Neural cell (in vitro differentiated cells): ENCODE results near the gene CTNNA2. TPM values are rescaled to one million over a fixed set of nuclear protein-coding genes. Genes with fewer than 3 reads are reported as not detected.

Experiments used
- H2AFZ ChIP-seq: fragments of 200-600, 300-800 bp; sonication (generic), shearing (Covaris generic); 2 replicates; pipeline ENCODE4 v1.6.0; 2014; ENCODE audit warnings: low read depth, mild to moderate bottlenecking, antibody characterized with exemption, low read length, moderate library complexity
- H3F3A ChIP-seq: fragments of 200-600 bp; shearing (Covaris generic); 2 replicates; pipeline ENCODE4 v1.6.1; 2016; ENCODE audit warnings: mild to moderate bottlenecking, moderate library complexity, mixed read lengths, antibody characterized with exemption, low read length; ENCODE audit not compliant: insufficient read depth, poor library complexity, severe bottlenecking
- H3K27ac ChIP-seq: fragments of 200-600, 300-800 bp; sonication (generic), shearing (Covaris generic); 2 replicates; pipeline ENCODE4 v1.5.1; 2014; ENCODE audit warnings: mild to moderate bottlenecking, low read length, moderate library complexity
- H3K27me3 ChIP-seq: fragments of 300-800, 200-600 bp; sonication (generic), shearing (Covaris generic); 2 replicates; pipeline ENCODE4 v1.6.0; 2014; ENCODE audit warnings: mild to moderate bottlenecking, low read depth, low read length, moderate library complexity; ENCODE audit not compliant: insufficient read depth
- H3K36me3 ChIP-seq: fragments of 300-800, 200-600 bp; sonication (generic), shearing (Covaris generic); 2 replicates; pipeline ENCODE4 v1.5.1; 2014; ENCODE audit warnings: mild to moderate bottlenecking, antibody characterized with exemption, low read length, moderate library complexity; ENCODE audit not compliant: insufficient read depth
- H3K4me2 ChIP-seq: fragments of 300-800, 200-600 bp; sonication (generic), shearing (Covaris generic); 2 replicates; pipeline ENCODE4 v1.6.0; 2014; ENCODE audit warnings: mild to moderate bottlenecking, low read length
- H3K4me3 ChIP-seq: fragments of 300-800, 200-600 bp; sonication (generic), shearing (Covaris generic); 2 replicates; pipeline ENCODE4 v1.5.1; 2014; ENCODE audit warnings: mild to moderate bottlenecking, low read length, moderate library complexity
- H3K79me2 ChIP-seq: fragments of 200-600 bp; shearing (Covaris generic); replicated peaks from 2 replicates; pipeline ENCODE4 v1.6.0; 2014; ENCODE audit warnings: mild to moderate bottlenecking, low read length, moderate library complexity; ENCODE audit not compliant: insufficient read depth
- H3K9ac ChIP-seq: fragments of 300-800, 200-600 bp; sonication (generic), shearing (Covaris generic); 2 replicates; pipeline ENCODE4 v1.6.1; 2016; ENCODE audit warnings: mild to moderate bottlenecking, low read length, mixed read lengths
- H3K9me2 ChIP-seq: fragments of 200-600 bp; shearing (Covaris generic); 2 replicates; pipeline ENCODE4 v1.6.1; 2016; ENCODE audit warnings: mild to moderate bottlenecking, low read length, mixed read lengths; ENCODE audit not compliant: insufficient read depth
- H3K9me3 ChIP-seq: fragments of 200-600, 300-800 bp; sonication (generic), shearing (Covaris generic); 2 replicates; pipeline ENCODE4 v1.6.1; 2016; ENCODE audit warnings: mild to moderate bottlenecking, mixed run types, low read length, moderate library complexity, mixed read lengths
- H4K20me1 ChIP-seq: fragments of 200-600 bp; shearing (Covaris generic); 2 replicates; pipeline ENCODE4 v1.6.1; 2016; ENCODE audit warnings: mild to moderate bottlenecking, mixed run types; ENCODE audit not compliant: insufficient read depth
- CTCF ChIP-seq: fragments of 450-650 bp; IDR thresholded peaks from 2 replicates; pipeline ENCODE4 v1.5.1; 2014; ENCODE audit warnings: antibody characterized with exemption, mild to moderate bottlenecking, moderate library complexity; ENCODE audit not compliant: poor library complexity, severe bottlenecking
- EP300 ChIP-seq: fragments of 450-650 bp; conservative IDR thresholded peaks from 2 replicates; pipeline ENCODE4 v1.6.1; 2014; ENCODE audit warnings: antibody characterized with exemption, mild to moderate bottlenecking, moderate library complexity; ENCODE audit not compliant: poor library complexity, severe bottlenecking
- EZH2 ChIP-seq: fragments of 200-600, 300-800 bp; shearing (Covaris generic), sonication (generic); IDR thresholded peaks from 2 replicates; pipeline ENCODE4 v1.6.1; 2014; ENCODE audit warnings: antibody characterized with exemption, low read length, borderline replicate concordance, mild to moderate bottlenecking; ENCODE audit not compliant: insufficient read depth, poor library complexity, severe bottlenecking
- MXI1 ChIP-seq: fragments of 450-650 bp; conservative IDR thresholded peaks from 2 replicates; pipeline ENCODE4 v1.6.1; 2014; ENCODE audit warnings: antibody characterized with exemption, mild to moderate bottlenecking; ENCODE audit not compliant: poor library complexity, severe bottlenecking
- POLR2AphosphoS5 ChIP-seq: IDR thresholded peaks from 2 replicates; pipeline ENCODE4 v1.6.1; 2012
- RAD21 ChIP-seq: fragments of 450-650 bp; conservative IDR thresholded peaks from 2 replicates; pipeline ENCODE4 v1.6.1; 2014; ENCODE audit warnings: antibody characterized with exemption, mild to moderate bottlenecking, moderate library complexity
- REST ChIP-seq: IDR thresholded peaks from 2 replicates; pipeline ENCODE4 v1.6.1; 2012; ENCODE audit warnings: borderline replicate concordance
- SMC3 ChIP-seq: fragments of 450-650 bp; conservative IDR thresholded peaks from 2 replicates; pipeline ENCODE4 v1.6.1; 2014; ENCODE audit warnings: antibody characterized with exemption, mild to moderate bottlenecking, moderate library complexity; ENCODE audit not compliant: poor library complexity
- TAF1 ChIP-seq: IDR thresholded peaks from 2 replicates; pipeline ENCODE4 v1.6.1; 2012; ENCODE audit warnings: low read depth
- polyA plus RNA-seq: library from polyadenylated mRNA; depleted of rRNA; stranded (reverse); fragments of >200 nt; gene quantifications from 2 replicates; pipeline ENCODE4 v1.2.3, GENCODE V29; 2014

CTNNA2 gene
- polyA plus RNA-seq, 1 donor from 2014 or later, result 194 TPM

- Histone ChIP-seq H2AFZ (no peak overlapping the region), H3K9me2 (no peaks in the 10 kb centered on the region), H3K4me2 (no peak overlapping the region), H3K79me2 (no peaks in the 10 kb centered on the region), H3K27ac (no peak overlapping the region), H3F3A (no peaks in the 10 kb centered on the region), H3K4me3 (no peak overlapping the region), H3K27me3 (no peaks in the 10 kb centered on the region), H4K20me1 (no peaks in the 10 kb centered on the region), H3K9ac (no peak overlapping the region), H3K9me3 (no peaks in the 10 kb centered on the region), H3K36me3 (no peaks in the 10 kb centered on the region)
- no peak for TF ChIP-seq RAD21
- no peak for TF ChIP-seq REST
- no peak for TF ChIP-seq MXI1
- TF ChIP-seq EZH2, result no peak
- no peak for TF ChIP-seq CTCF
- no peak for TF ChIP-seq TAF1
- TF ChIP-seq EP300, result no peak
- TF ChIP-seq POLR2AphosphoS5, result no peak
- TF ChIP-seq SMC3, result no peak
Observed at GRCh38 chr2:79830501-79830900, 317.6 kb downstream of the CTNNA2 start.

DNA sequence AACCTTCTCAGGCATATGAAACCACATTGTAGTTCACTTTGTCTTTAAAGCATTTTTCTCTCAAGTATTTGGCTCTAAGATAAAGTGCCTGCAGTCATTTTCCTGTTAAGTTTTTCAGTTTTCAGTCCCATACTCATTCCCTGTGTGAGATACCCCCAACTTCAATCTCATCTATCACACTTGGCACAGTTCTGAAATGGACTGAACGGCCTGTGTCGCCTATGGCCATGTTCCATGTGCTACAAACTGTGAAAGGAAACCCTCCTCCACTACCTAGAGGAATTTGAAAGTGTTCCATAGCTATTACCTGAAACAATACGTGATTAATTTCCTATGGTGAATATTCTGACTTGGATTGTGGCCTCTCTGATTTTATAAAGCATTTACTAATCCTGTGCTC is 319.1 kb downstream of the CTNNA2 start:
- H3K9ac ChIP-seq, result peak overlapping the region; percentile 7
- H3K4me3 ChIP-seq, result no peak overlapping the region

More for the DNA sequence above, 319.1 kb downstream of the CTNNA2 start:
- H3K9me2 ChIP-seq, result no peaks in the 10 kb centered on the region
- no peak overlapping the region for H2AFZ ChIP-seq
- no peaks in the 10 kb centered on the region for H3K27me3 ChIP-seq
- no peaks in the 10 kb centered on the region for H3K9me3 ChIP-seq
- no peaks in the 10 kb centered on the region for H3F3A ChIP-seq
- no peak for TF ChIP-seq SMC3
- TF ChIP-seq POLR2AphosphoS5, result no peak
- no peak for TF ChIP-seq CTCF
- no peak for TF ChIP-seq EZH2
- no peak for TF ChIP-seq MXI1
- TF ChIP-seq RAD21, result no peak
- TF ChIP-seq TAF1, result no peak
- TF ChIP-seq REST, result no peak
- no peak for TF ChIP-seq EP300
- no peaks in the 10 kb centered on the region for H4K20me1 ChIP-seq
- peak overlapping the region; percentile 62 for H3K27ac ChIP-seq
- no peaks in the 10 kb centered on the region for H3K79me2 ChIP-seq
- H3K4me2 ChIP-seq, result no peak overlapping the region
- H3K36me3 ChIP-seq, result no peaks in the 10 kb centered on the region
